ENCODE results near the gene DLG2. TPM values are rescaled to one million over a fixed set of nuclear protein-coding genes. Genes with fewer than 3 reads are reported as not detected.

Gene DLG2
- total and polyA plus RNA-seq, 2 of the 8 experiments (the other 6 are each of a cell fraction or from before 2014, with no cell fraction given): 1.7 to 14.3 TPM

- H4K91ac ChIP-seq (replicated peaks; ENCODE audit: insufficient read length, low read length): no peak overlapping the region
- no peak overlapping the region for H3K23ac ChIP-seq (ENCODE audit: insufficient read length)
- 0 out of 4 replicates have a peak, but pooled peaks cover 0 to 2% of the 10 kb centered on the region in 2 experiments for H3K9me3 ChIP-seq (ENCODE audit: insufficient read depth in 2 of 2, low read depth in 1 of 2, low read length in 1 of 2)
- H3K36me3 ChIP-seq (ENCODE audit: control insufficient read depth in 2 of 4, insufficient read depth in 4 of 4, low read length in 3 of 4): no peaks in the 10 kb centered on the region
- peaks cover 3% of the 10 kb centered on the region; the same call in 1 of the 2 replicates for H3K23me2 ChIP-seq (ENCODE audit: low read depth, low read length)
- H2BK12ac ChIP-seq (ENCODE audit: low read depth, low read length): no peak overlapping the region
- H2BK120ac ChIP-seq (replicated peaks; ENCODE audit: low read depth, low read length): no peak overlapping the region
- H3K18ac ChIP-seq (ENCODE audit: extremely low read depth, low read length): no peak overlapping the region
- H2BK15ac ChIP-seq (ENCODE audit: low read length): no peak overlapping the region
- H4K5ac ChIP-seq (ENCODE audit: insufficient read length, low read depth, low read length): no peak overlapping the region
- no peak overlapping the region for H3K56ac ChIP-seq (replicated peaks; ENCODE audit: insufficient read length, low read depth, low read length)
- POLR2A ChIA-PET (ENCODE audit: partially characterized antibody): no interaction called here
- no peak overlapping the region for H3K4me2 ChIP-seq (ENCODE audit: insufficient read depth in 1 of 2, low read depth in 2 of 2, low read length in 2 of 2)
- H3K27me3 ChIP-seq (replicated peaks in 1 of 4; ENCODE audit: control insufficient read depth in 3 of 4, extremely low read depth in 1 of 4, insufficient read depth in 3 of 4, low read length in 3 of 4): no peaks in the 10 kb centered on the region
- CTCF ChIA-PET (ENCODE audit: partially characterized antibody): interaction anchor here (1.5 kb wide), 1 partner anchor 18 kb away, joined by 4 read pairs; no protein-coding TSS in a partner anchor
- peaks cover 0 to 3% (median 1%) of the 10 kb centered on the region in 4 experiments; a peak in 3 of 7 replicates for H3K4me1 ChIP-seq (replicated peaks in 1 of 4; ENCODE audit: control insufficient read depth in 3 of 4, insufficient read depth in 4 of 4, low read length in 3 of 4)
- H3K4ac ChIP-seq (replicated peaks; ENCODE audit: insufficient read length, low read depth, low read length): no peak overlapping the region
- no peak overlapping the region for H2BK20ac ChIP-seq (ENCODE audit: low read length)
- H3K79me1 ChIP-seq (ENCODE audit: low read depth, low read length): no peaks in the 10 kb centered on the region
- no peak overlapping the region for H2AK5ac ChIP-seq (ENCODE audit: low read depth, low read length)
- H4K8ac ChIP-seq (ENCODE audit: extremely low read depth, insufficient read depth, low read length): no peak overlapping the region
- no peak overlapping the region for H2BK5ac ChIP-seq (ENCODE audit: low read depth, low read length)
- no peak for DNase-seq (ENCODE audit: low read depth in 1 of 2, low spot score in 2 of 2)
- no peak overlapping the region for H3K4me3 ChIP-seq (ENCODE audit: extremely low read depth in 1 of 4, insufficient read depth in 2 of 4, low read depth in 3 of 4, low read length in 4 of 4)
- 89% methylated on average over 2 of the region's 2 CpGs; no CpG with 5 or more reads in 1 of the 2 experiments for WGBS, 2 experiments (ENCODE audit: extremely low coverage in 1 of 2, insufficient coverage in 1 of 2, insufficient read length in 1 of 2, insufficient replicate concordance in 2 of 2, low coverage in 1 of 2, low lambda C conversion rate in 2 of 2, missing lambda C conversion rate in 1 of 2)
- H2AFZ ChIP-seq (ENCODE audit: low read length): no peak overlapping the region
- H3K27ac ChIP-seq (ENCODE audit: low read depth, low read length): no peak overlapping the region
- TF ChIP-seq TAF1 (IDR thresholded peaks at IDR 0.05; ENCODE audit: low read depth, low read length) (no peak), CEBPB (IDR thresholded peaks at IDR 0.05; ENCODE audit: low read depth, low read length) (peak; percentile 77), TCF12 (IDR thresholded peaks at IDR 0.05; ENCODE audit: low read depth, low read length) (no peak)
- no peak overlapping the region for H3K9ac ChIP-seq (replicated peaks in 1 of 4; ENCODE audit: extremely low read depth in 1 of 4, low read depth in 3 of 4, low read length in 3 of 4)
- H3K79me2 ChIP-seq (ENCODE audit: control insufficient read depth in 1 of 2, insufficient read depth in 2 of 2, low read length in 2 of 2): no peaks in the 10 kb centered on the region
- no peak for FAIRE-seq
- H3K14ac ChIP-seq (ENCODE audit: insufficient read length): no peak overlapping the region
- no peaks in the 10 kb centered on the region for H4K20me1 ChIP-seq (replicated peaks in 1 of 2; ENCODE audit: control insufficient read depth in 1 of 2, insufficient read depth in 2 of 2, low read length in 2 of 2)
These were observed 24.5 kb downstream of the DLG2 start for GRCh38 chr11:85602526-85603213.
